ENCODE results near the gene ZNF514.

The ZNF514 gene

GRCh38 chr2:95166065-95166763, 6.6 kb upstream of the ZNF514 start:
- Mint-ChIP-seq H3K4me1 (peaks cover 22% of the 10 kb centered on the region), H3K27me3 (no peaks in the 10 kb centered on the region), H3K36me3 (peaks cover 6% of the 10 kb centered on the region), H3K27ac (peak overlapping the region; percentile 99), H3K9me3 (peaks cover 7% of the 10 kb centered on the region), H3K4me3 (peak overlapping the region; percentile 100)
- DNase-seq (ENCODE audit: low spot score in 2 of 2) (no peak), ATAC-seq (ENCODE audit: low read depth) (peak; percentile 2)

GRCh38 chr2:95165371-95166064, 5.9 kb upstream of the ZNF514 start, which contains the start of gene ZNF2:
ZNF2 (plus strand) TSS chr2:95165809; CDS start chr2:95176227, 10,418 bp downstream.
- ATAC-seq (ENCODE audit: low read depth) (peak; percentile 95), DNase-seq (ENCODE audit: low spot score in 2 of 2) (peak; percentile 89 to 91)
- Mint-ChIP-seq H3K27ac (peak within 1 kb of the TSS; percentile 99), H3K9me3 (peaks cover 7% of the 10 kb centered on the region), H3K4me1 (peaks cover 22% of the 10 kb centered on the region), H3K36me3 (peaks cover 6% of the 10 kb centered on the region), H3K4me3 (peak within 1 kb of the TSS; percentile 100), H3K27me3 (no peaks in the 10 kb centered on the region)

- peaks cover 6% of the 10 kb centered on the region for H3K36me3 Mint-ChIP-seq
- DNase-seq (ENCODE audit: low spot score in 2 of 2): no peak
- ATAC-seq (ENCODE audit: low read depth): peak; percentile 4
- H3K4me3 Mint-ChIP-seq: peak overlapping the region; percentile 100
- peaks cover 7% of the 10 kb centered on the region for H3K9me3 Mint-ChIP-seq
- H3K27ac Mint-ChIP-seq: peak overlapping the region; percentile 99
- peaks cover 25% of the 10 kb centered on the region for H3K4me1 Mint-ChIP-seq
- H3K27me3 Mint-ChIP-seq: no peaks in the 10 kb centered on the region
Measured at GRCh38 chr2:95165030-95165370, 5.4 kb upstream of the ZNF514 start.

DNA sequence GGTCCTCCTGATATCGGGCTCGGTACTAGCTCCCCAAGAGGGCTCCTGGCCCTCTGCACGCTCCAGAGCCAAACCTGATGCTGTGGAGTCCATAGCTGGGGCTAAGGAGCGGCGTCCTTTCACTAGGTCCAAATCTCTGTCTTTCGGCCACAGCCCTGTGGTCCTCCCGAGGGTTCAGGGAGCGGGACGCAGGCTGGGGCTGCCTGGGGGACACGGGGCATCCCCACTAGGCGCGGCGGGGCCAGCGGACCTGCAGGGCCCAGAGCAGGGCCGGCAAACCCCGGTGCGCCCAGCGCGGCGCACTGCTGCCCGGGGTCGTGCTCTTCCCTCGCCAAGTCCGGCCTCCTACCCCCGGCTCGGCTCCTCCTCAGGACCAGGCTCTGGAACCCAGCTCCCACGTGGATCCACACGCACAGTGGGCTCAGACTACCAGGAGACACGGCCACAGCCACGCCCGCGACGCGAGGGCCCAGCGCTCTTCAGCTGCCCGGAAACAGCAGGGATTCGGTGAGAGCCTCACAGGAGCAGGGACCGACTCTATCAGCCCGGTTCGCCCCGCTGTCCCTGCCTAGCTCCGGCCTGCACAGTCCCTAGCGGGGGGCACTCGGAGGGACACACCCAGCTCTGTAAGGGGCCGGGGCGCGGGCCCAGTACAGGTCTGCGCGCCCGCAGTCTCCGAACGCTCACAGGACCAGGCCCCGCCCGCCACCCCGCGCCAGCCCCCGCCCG, 593 bp downstream of the ZNF514 start:
- no peak overlapping the region for H3K27ac Mint-ChIP-seq
- DNase-seq (ENCODE audit: low spot score in 2 of 2): peak; percentile 5 to 32
- peak overlapping the region; percentile 84 for H3K4me3 Mint-ChIP-seq
- H3K4me1 Mint-ChIP-seq: peaks cover 8% of the 10 kb centered on the region
- peaks cover 5% of the 10 kb centered on the region for H3K9me3 Mint-ChIP-seq
- H3K36me3 Mint-ChIP-seq: peaks cover 25% of the 10 kb centered on the region
- ATAC-seq (ENCODE audit: low read depth): peak; percentile 54
- H3K27me3 Mint-ChIP-seq: no peaks in the 10 kb centered on the region

DNA sequence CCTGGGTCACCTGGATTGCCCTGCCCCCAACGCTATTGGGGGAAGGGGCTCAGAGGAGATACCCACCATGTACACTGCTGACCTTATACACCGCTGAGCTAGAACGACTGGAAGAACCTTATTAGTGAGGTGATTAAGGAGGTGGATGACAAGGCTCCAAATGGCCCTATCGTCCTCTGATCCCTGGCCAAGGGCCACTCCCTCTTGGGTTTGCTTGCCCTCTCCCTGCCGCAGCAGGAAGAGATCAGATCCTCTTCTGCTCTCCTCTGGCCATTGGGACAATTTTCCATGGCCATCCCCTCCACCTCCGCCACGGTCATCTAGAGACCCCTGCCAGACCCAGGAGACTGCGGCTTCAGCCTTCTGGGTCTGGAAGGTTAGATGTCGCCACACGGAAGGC, 1.2 kb downstream of the ZNF514 start:
- peaks cover 8% of the 10 kb centered on the region for H3K4me1 Mint-ChIP-seq
- no peak for ATAC-seq (ENCODE audit: low read depth)
- peak overlapping the region; percentile 84 for H3K4me3 Mint-ChIP-seq
- H3K9me3 Mint-ChIP-seq: peaks cover 5% of the 10 kb centered on the region
- no peak for DNase-seq (ENCODE audit: low spot score in 2 of 2)
- H3K36me3 Mint-ChIP-seq: peaks cover 30% of the 10 kb centered on the region
- no peaks in the 10 kb centered on the region for H3K27me3 Mint-ChIP-seq
- no peak overlapping the region for H3K27ac Mint-ChIP-seq

DNA sequence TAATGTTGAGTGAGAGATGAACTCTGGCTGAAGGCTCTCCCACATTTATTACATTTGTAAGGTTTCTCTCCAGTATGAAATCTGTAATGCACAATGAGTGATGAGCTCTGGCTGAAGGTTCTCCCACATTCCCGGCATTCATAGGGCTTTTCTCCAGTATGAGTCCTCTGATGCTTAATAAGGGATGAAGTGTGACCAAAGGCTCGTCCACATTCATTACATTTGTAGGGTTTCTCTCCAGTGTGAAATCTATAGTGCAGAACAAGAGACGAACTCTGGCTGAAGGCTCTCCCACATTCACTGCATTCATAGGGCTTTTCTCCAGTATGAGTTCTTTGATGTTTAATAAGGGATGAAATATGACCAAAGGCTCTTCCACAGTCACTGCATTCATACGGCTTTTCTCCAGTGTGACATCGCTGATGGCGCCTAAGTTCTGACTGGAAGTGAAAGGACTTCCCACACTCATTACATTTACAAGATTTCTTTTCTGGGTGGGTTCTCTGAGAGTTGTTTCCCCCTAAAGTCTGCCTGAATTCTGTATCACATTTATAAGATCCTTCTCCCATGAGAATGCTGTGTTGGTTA, 10.2 kb downstream of the ZNF514 start:
- Mint-ChIP-seq H3K9me3 (peaks cover 28% of the 10 kb centered on the region), H3K27me3 (no peaks in the 10 kb centered on the region), H3K4me3 (no peak overlapping the region), H3K27ac (no peak overlapping the region), H3K36me3 (peaks cover 61% of the 10 kb centered on the region), H3K4me1 (no peaks in the 10 kb centered on the region)
- DNase-seq (ENCODE audit: low spot score in 2 of 2) (no peak), ATAC-seq (ENCODE audit: low read depth) (no peak)

- DNase-seq (ENCODE audit: low spot score in 2 of 2) (no peak), ATAC-seq (ENCODE audit: low read depth) (no peak)
- H3K4me1 Mint-ChIP-seq: no peaks in the 10 kb centered on the region
- peaks cover 18% of the 10 kb centered on the region for H3K9me3 Mint-ChIP-seq
- no peaks in the 10 kb centered on the region for H3K27me3 Mint-ChIP-seq
- peaks cover 30% of the 10 kb centered on the region for H3K36me3 Mint-ChIP-seq
- H3K27ac Mint-ChIP-seq: no peak overlapping the region
- H3K4me3 Mint-ChIP-seq: no peak overlapping the region
Measured at GRCh38 chr2:95143838-95144237, 15.8 kb downstream of the ZNF514 start.

GRCh38 chr2:95138702-95139101, 20.9 kb downstream of the ZNF514 start:
- peaks cover 22% of the 10 kb centered on the region for H3K36me3 Mint-ChIP-seq
- no peak overlapping the region for H3K4me3 Mint-ChIP-seq
- peaks cover 20% of the 10 kb centered on the region for H3K9me3 Mint-ChIP-seq

GRCh38 chr2:95122197-95122551, 37.5 kb downstream of the ZNF514 start:
- Mint-ChIP-seq H3K27ac (peak overlapping the region; percentile 91), H3K36me3 (peaks cover 9% of the 10 kb centered on the region), H3K27me3 (no peaks in the 10 kb centered on the region), H3K4me3 (peak overlapping the region; percentile 96), H3K4me1 (peaks cover 34% of the 10 kb centered on the region), H3K9me3 (no peaks in the 10 kb centered on the region)
- DNase-seq (ENCODE audit: low spot score in 2 of 2) (no peak), ATAC-seq (ENCODE audit: low read depth) (no peak)

More at GRCh38 chr2:95138702-95139101, 20.9 kb downstream of the ZNF514 start:
- Mint-ChIP-seq H3K27me3 (no peaks in the 10 kb centered on the region), H3K27ac (no peak overlapping the region), H3K4me1 (no peaks in the 10 kb centered on the region)
- no peak for DNase-seq (ENCODE audit: low spot score in 2 of 2)
- no peak for ATAC-seq (ENCODE audit: low read depth)

DNA sequence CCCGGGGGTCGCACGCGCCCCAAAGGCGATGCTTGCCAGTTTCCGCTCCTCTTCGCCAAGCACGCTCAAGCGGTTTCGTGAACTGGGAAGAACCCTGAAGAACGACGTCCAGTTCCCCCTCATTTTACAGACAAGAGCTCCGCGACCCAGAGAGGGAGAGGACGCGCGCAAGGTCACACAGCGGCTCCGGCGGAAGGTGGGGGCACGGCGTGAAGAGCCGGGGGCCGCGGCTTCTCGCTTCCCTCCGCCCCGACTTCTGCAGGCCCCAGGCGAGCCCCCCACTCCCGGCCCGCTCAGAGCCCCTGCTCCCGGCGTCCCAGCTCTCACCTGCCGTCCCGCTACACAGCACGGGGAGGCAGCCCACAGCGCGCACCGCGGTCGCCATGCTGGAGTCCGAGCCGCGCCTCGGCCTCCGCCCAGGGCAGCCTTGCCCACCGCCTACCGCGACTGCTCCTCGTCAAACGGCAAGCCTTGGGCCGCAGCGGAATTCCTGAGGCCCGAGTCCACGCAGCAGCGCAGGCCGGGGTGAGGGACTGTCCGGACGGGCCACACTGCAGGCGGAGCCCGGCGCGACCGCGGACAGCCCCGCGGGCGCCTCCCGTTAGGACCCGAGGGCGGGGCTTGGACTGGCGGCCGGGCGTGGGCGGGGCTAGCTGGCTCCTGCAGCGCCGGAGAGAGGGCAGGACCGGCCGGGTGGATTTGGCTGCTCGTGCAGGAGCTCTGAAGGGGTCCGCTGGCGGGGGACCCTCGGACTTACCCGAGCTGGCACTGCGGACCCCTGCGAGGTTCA, 38.0 kb downstream of the ZNF514 start, which contains the start of gene MRPS5:
Gene MRPS5, minus strand, starts transcription at position 402 of the 790 bp plus-strand sequence. Its CDS starts 17 bp downstream, at position 385.
- Mint-ChIP-seq H3K4me3 (peak within 1 kb of the TSS; percentile 96), H3K9me3 (no peaks in the 10 kb centered on the region), H3K27me3 (no peaks in the 10 kb centered on the region), H3K27ac (peak within 1 kb of the TSS; percentile 91), H3K36me3 (peaks cover 10% of the 10 kb centered on the region), H3K4me1 (peaks cover 36% of the 10 kb centered on the region)
- peak; percentile 90 for ATAC-seq (ENCODE audit: low read depth)
- DNase-seq (ENCODE audit: low spot score in 2 of 2): peak; percentile 85 to 98

DNA sequence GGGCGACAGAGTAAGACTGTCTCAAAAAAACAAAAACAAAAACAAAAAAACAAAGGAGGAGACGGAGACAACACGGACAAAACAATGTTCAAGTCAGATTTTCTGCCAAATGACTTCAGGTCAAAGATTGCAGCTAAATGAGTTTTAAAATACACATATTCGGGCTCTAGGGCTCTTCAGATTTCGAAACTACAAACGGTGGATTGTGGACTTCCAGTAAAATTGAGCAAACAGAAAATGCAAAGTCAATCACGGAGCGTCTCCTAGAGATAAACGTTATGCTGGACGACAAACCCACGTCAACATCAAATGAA, 38.6 kb downstream of the ZNF514 start:
- Mint-ChIP-seq H3K27ac (peak overlapping the region; percentile 91), H3K27me3 (no peaks in the 10 kb centered on the region), H3K36me3 (peaks cover 10% of the 10 kb centered on the region), H3K4me1 (peaks cover 36% of the 10 kb centered on the region), H3K9me3 (no peaks in the 10 kb centered on the region), H3K4me3 (peak overlapping the region; percentile 96)
- ATAC-seq (ENCODE audit: low read depth): no peak
- no peak for DNase-seq (ENCODE audit: low spot score in 2 of 2)

DNA sequence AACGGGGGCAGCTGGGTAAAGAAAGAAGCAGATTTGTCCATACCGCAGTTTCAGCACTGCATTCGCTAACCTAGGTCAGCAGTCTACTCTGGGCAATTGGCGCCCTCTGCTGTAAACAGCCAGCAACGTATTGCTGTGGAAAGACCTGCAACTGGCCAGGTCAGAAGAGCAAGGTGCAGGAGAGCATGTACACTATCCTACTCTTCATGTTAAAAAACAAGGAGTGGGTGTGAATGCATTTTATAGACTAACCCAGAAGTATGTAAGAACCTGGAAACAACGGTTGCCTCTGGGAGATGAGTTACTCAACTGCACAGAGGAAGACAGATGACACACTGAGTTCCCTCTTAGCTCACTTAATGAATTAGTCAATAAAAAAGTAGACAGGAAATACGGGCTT, 44.2 kb downstream of the ZNF514 start:
- Mint-ChIP-seq H3K4me3 (no peak overlapping the region), H3K27ac (no peak overlapping the region), H3K4me1 (peaks cover 25% of the 10 kb centered on the region), H3K36me3 (peaks cover 20% of the 10 kb centered on the region), H3K27me3 (no peaks in the 10 kb centered on the region), H3K9me3 (no peaks in the 10 kb centered on the region)
- DNase-seq (ENCODE audit: low spot score in 2 of 2) (peak; percentile 33 to 38), ATAC-seq (ENCODE audit: low read depth) (peak; percentile 88)

- DNase-seq (ENCODE audit: low spot score in 2 of 2): no peak
- Mint-ChIP-seq H3K27ac (no peak overlapping the region), H3K4me1 (peaks cover 13% of the 10 kb centered on the region), H3K9me3 (no peaks in the 10 kb centered on the region), H3K36me3 (peaks cover 23% of the 10 kb centered on the region), H3K4me3 (no peak overlapping the region), H3K27me3 (no peaks in the 10 kb centered on the region)
- ATAC-seq (ENCODE audit: low read depth): no peak
Measured at GRCh38 chr2:95113464-95113863, 46.2 kb downstream of the ZNF514 start.
